Measurements from ENCODE around the gene NRAP. TPM values are rescaled to one million over a fixed set of nuclear protein-coding genes. Genes with fewer than 3 reads are reported as not detected.

The NRAP gene
- total RNA-seq, 4 donors from 2014 or later = under 0.01 TPM; not detected in 3

- no peaks in the 10 kb centered on the region for H3K36me3 ChIP-seq
- H3K4me1 ChIP-seq = no peaks in the 10 kb centered on the region
- no peak overlapping the region for H3K27ac ChIP-seq
- no peak for DNase-seq (ENCODE audit: low spot score in 2 of 2)
- H3K9me3 ChIP-seq = no peaks in the 10 kb centered on the region
- H3K27me3 ChIP-seq = peaks cover 0 to 7% of the 10 kb centered on the region in 2 donors
- 63 to 64% methylated on average over 13 of the region's 13 CpGs for WGBS, 2 donors
- TF ChIP-seq EP300 (IDR thresholded peaks at IDR 0.05) = no peak
- no peak for TF ChIP-seq POLR2A (IDR thresholded peaks at IDR 0.05)
- TF ChIP-seq CTCF (IDR thresholded peaks at IDR 0.05) = no peak
- no peak overlapping the region for H3K4me3 ChIP-seq
Observed at GRCh38 chr10:113589201-113589770, 74.6 kb downstream of the NRAP start.

GRCh38 chr10:113585949-113586348, 77.9 kb downstream of the NRAP start:
- 22 to 88% methylated on average over 1 of the region's 1 CpG for WGBS, 2 donors
- Histone ChIP-seq H3K36me3 (no peaks in the 10 kb centered on the region), H3K4me3 (no peak overlapping the region), H3K4me1 (no peaks in the 10 kb centered on the region), H3K9me3 (no peaks in the 10 kb centered on the region), H3K27me3 (peaks cover 0 to 3% of the 10 kb centered on the region in 2 donors), H3K27ac (no peak overlapping the region)
- no peak for DNase-seq (ENCODE audit: low spot score in 2 of 2)
- TF ChIP-seq EP300 (IDR thresholded peaks at IDR 0.05) = no peak
- TF ChIP-seq CTCF (IDR thresholded peaks at IDR 0.05) = no peak
- TF ChIP-seq POLR2A (IDR thresholded peaks at IDR 0.05) = no peak

- no peaks in the 10 kb centered on the region for H3K4me1 ChIP-seq
- H3K9me3 ChIP-seq = no peaks in the 10 kb centered on the region
- no peaks in the 10 kb centered on the region for H3K36me3 ChIP-seq
- no peak overlapping the region for H3K27ac ChIP-seq
- no peak overlapping the region for H3K4me3 ChIP-seq
- TF ChIP-seq EP300 (IDR thresholded peaks at IDR 0.05) (no peak), POLR2A (IDR thresholded peaks at IDR 0.05) (no peak), CTCF (IDR thresholded peaks at IDR 0.05) (no peak)
- DNase-seq (ENCODE audit: low spot score in 2 of 2) = no peak
- WGBS, 2 donors = 57 to 68% methylated on average over 3 of the region's 3 CpGs
- H3K27me3 ChIP-seq = peaks cover 0 to 10% of the 10 kb centered on the region in 2 donors
Observed at GRCh38 chr10:113583571-113583970, 80.3 kb downstream of the NRAP start.

GRCh38 chr10:113581092-113581491, 82.7 kb downstream of the NRAP start:
- Histone ChIP-seq H3K9me3 (no peaks in the 10 kb centered on the region), H3K4me3 (no peak overlapping the region), H3K27me3 (peaks cover 0 to 10% of the 10 kb centered on the region in 2 donors), H3K4me1 (no peaks in the 10 kb centered on the region), H3K36me3 (no peaks in the 10 kb centered on the region), H3K27ac (no peak overlapping the region)
- TF ChIP-seq POLR2A (IDR thresholded peaks at IDR 0.05) = no peak
- no peak for TF ChIP-seq EP300 (IDR thresholded peaks at IDR 0.05)
- TF ChIP-seq CTCF (IDR thresholded peaks at IDR 0.05) = no peak
- DNase-seq (ENCODE audit: low spot score in 2 of 2) = no peak
- WGBS, 2 donors = 82 to 87% methylated on average over 1 of the region's 1 CpG

- WGBS, 2 donors = 81 to 86% methylated on average over 1 of the region's 1 CpG
- no peaks in the 10 kb centered on the region for H3K9me3 ChIP-seq
- H3K36me3 ChIP-seq = no peaks in the 10 kb centered on the region
- no peak for DNase-seq (ENCODE audit: low spot score in 2 of 2)
- TF ChIP-seq EP300 (IDR thresholded peaks at IDR 0.05) = no peak
- TF ChIP-seq CTCF (IDR thresholded peaks at IDR 0.05) = no peak
- no peak for TF ChIP-seq POLR2A (IDR thresholded peaks at IDR 0.05)
- peaks cover 0 to 10% of the 10 kb centered on the region in 2 donors for H3K27me3 ChIP-seq
- no peak overlapping the region for H3K27ac ChIP-seq
- H3K4me3 ChIP-seq = no peak overlapping the region
- no peaks in the 10 kb centered on the region for H3K4me1 ChIP-seq
Observed at GRCh38 chr10:113578773-113579172, 85.1 kb downstream of the NRAP start.
